ENCODE data around the gene CBX1.
A peak's percentile ranks its signal among the peaks of the same experiment; 100 is the strongest.

The CBX1 gene

GRCh38 chr17:48027322-48027981 is 73.8 kb downstream of the CBX1 start:
- TF ChIP-seq, protein P1, sequence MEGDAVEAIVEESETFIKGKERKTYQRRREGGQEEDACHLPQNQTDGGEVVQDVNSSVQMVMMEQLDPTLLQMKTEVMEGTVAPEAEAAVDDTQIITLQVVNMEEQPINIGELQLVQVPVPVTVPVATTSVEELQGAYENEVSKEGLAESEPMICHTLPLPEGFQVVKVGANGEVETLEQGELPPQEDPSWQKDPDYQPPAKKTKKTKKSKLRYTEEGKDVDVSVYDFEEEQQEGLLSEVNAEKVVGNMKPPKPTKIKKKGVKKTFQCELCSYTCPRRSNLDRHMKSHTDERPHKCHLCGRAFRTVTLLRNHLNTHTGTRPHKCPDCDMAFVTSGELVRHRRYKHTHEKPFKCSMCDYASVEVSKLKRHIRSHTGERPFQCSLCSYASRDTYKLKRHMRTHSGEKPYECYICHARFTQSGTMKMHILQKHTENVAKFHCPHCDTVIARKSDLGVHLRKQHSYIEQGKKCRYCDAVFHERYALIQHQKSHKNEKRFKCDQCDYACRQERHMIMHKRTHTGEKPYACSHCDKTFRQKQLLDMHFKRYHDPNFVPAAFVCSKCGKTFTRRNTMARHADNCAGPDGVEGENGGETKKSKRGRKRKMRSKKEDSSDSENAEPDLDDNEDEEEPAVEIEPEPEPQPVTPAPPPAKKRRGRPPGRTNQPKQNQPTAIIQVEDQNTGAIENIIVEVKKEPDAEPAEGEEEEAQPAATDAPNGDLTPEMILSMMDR (IDR thresholded peaks at IDR 0.05; ENCODE audit: insufficient read depth, low read depth, low read length, missing control alignments), result no peak
- DNase-seq (ENCODE audit: low read depth), result no peak
- no peak overlapping the region for H3K4me3 ChIP-seq (ENCODE audit: low read length)

- TF ChIP-seq, protein P1 (IDR thresholded peaks at IDR 0.05; ENCODE audit: insufficient read depth, low read depth, low read length, missing control alignments), result peak; percentile 93
- DNase-seq (ENCODE audit: low read depth), result peak; percentile 92
- no peak overlapping the region for H3K4me3 ChIP-seq (ENCODE audit: low read length)
Observed at GRCh38 chr17:48026502-48027321, 74.6 kb downstream of the CBX1 start.

- peak; percentile 73 for DNase-seq (ENCODE audit: low read depth)
- peak overlapping the region; percentile 47 for H3K4me3 ChIP-seq (ENCODE audit: low read length)
Observed at GRCh38 chr17:48025904-48026501, 75.3 kb downstream of the CBX1 start.

GRCh38 chr17:48025040-48025903 is 76.0 kb downstream of the CBX1 start:
- H3K4me3 ChIP-seq (ENCODE audit: low read length), result peak overlapping the region; percentile 47
- TF ChIP-seq, protein P1 (IDR thresholded peaks at IDR 0.05; ENCODE audit: insufficient read depth, low read depth, low read length, missing control alignments), result peak; percentile 73
- DNase-seq (ENCODE audit: low read depth), result peak; percentile 96

More at GRCh38 chr17:48025904-48026501, 75.3 kb downstream of the CBX1 start:
- TF ChIP-seq, protein P1 (IDR thresholded peaks at IDR 0.05; ENCODE audit: insufficient read depth, low read depth, low read length, missing control alignments), result no peak

DNA sequence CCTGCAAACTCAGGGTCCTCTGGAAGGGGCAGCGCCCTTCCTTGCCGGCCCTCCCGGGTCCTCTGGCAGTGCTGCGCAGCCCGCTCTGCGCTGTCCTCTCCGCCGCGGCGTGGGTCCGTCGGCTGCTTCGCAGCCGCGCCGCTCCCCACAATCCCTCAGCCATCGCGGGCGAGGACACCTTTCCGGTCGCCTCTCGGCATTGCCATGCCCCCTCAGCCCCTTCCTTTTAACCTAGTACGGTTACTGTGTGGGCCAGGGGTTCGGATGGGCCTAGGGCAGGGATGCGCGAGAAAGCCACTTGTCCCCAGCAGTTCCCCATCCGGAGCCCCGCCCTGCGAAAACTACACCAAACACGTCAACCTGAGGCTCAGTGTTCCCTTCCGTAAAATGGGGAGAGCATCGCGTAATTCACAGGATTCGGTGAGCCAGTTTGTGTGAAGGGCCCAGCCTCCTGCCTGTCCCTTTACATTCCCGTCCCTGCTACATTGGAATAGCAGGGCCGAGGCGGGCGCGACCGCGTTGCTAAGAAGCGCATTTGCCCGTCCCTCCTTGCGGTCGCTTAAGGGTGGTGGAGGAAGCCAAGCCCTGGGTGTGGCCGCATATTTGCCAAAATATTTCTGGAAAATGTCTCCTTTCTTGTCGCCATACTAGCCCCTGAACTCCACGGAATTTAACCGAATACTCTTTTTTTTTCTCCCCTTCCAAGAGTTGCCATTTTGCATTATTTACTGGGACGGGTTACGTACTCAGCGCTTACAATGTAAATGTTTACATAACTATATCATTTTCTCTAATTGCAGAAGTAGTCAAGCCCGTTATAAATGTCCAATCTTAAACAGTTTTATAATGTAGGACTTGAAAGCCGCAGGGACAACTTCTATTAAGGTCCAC is 76.9 kb downstream of the CBX1 start:
- TF ChIP-seq, protein P1 (IDR thresholded peaks at IDR 0.05; ENCODE audit: insufficient read depth, low read depth, low read length, missing control alignments), result peak; percentile 14
- DNase-seq (ENCODE audit: low read depth), result peak; percentile 59

More for the DNA sequence above, 76.9 kb downstream of the CBX1 start:
- H3K4me3 ChIP-seq (ENCODE audit: low read length), result peak overlapping the region; percentile 40

Data from epithelial cell of esophagus (primary cell).